ENCODE results near the gene PFKFB4.

The PFKFB4 gene

DNA sequence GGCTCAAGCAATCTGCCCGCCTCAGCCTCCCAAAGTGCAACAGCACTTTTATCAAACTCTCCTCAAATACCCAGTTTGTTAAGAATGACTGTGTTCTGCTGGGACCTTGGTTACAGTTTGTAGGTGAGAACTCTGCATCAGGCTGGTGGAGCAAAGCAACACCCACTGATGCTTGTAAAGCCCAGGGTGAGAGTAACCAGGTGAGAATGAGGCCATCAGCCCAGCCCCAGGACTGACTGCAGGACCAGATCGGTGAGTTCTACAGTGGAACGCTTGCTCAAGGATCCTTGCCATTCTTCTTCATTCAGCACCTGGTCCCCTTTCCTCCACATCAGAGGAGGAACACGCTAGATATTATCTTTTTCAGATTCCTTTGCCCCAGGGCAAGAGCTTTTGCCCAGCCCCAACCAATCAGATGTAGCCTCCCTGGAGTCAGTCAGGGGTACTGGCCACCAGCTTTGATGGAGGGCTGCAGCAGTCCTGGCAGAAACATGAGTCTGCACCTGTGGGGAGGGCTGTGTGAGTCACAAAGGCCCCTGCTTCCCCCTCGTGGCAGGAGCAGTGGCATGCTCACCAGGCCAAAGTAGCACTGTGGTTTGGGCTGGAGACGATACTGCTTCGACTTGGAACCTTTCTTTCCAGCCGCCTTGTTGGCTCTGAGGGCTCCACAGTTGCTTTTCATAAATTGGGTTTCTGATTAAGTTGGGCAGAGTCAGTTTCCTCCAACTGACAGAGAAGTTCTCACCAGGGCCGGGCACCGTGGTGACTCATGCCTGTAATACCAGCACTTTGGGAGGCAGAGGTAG, 49.1 kb downstream of the PFKFB4 start:
- Histone ChIP-seq H3K4me3 (no peak overlapping the region), H3K4me2 (peak overlapping the region; percentile 45 to 99 (median 62)), H3K27ac (peak overlapping the region in 7 of 11 experiments; percentile 6 to 58 (median 34); a peak in 10 of 22 replicates), H3K36me3 (no peaks in the 10 kb centered on the region), H4K20me1 (no peaks in the 10 kb centered on the region), H3K9me3 (replicated peaks in 1 of 11) (no peaks in the 10 kb centered on the region), H3K27me3 (no peaks in the 10 kb centered on the region; a peak in 1 of 22 replicates), H3K4me1 (peaks cover 56 to 79% (median 62%) of the 10 kb centered on the region in 10 experiments), H3K9ac (peak overlapping the region in 4 of 11 experiments; percentile 5 to 43 (median 34); a peak in 5 of 22 replicates)
- TF ChIP-seq Cebpa-rat (IDR thresholded peaks at IDR 0.05), result no peak

DNA sequence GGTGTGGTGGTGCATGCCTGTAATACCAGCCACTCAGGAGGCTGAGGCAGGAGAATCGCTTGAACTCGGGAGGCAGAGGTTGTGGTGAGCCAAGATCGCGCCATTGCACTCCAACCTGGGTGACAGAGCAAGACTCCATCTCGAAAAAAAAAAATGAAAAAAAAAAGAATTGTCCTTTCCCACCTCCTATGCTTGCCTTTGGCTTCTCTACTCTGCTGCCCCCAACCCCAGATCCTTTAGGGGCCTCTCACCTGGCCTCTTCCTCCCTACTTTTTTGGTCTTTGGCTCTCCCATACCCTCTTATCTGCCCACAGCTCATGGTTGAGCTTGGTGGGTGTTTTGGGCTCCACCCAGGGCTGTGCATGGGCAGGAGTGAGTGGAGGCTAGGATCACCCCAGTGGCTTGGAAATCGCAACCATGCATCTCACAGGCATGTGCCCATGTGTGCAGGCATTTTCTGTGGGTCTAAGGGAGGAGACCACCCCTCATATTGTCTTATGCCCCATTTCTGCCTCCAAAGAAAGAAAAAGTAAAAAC, 50.6 kb downstream of the PFKFB4 start:
- Histone ChIP-seq H3K27me3 (no peaks in the 10 kb centered on the region; a peak in 1 of 22 replicates), H3K4me1 (peaks cover 62 to 89% (median 75%) of the 10 kb centered on the region in 10 experiments), H4K20me1 (peaks cover 0 to 12% (median 0%) of the 10 kb centered on the region in 11 experiments; a peak in 3 of 22 replicates), H3K9ac (no peak overlapping the region), H3K4me3 (no peak overlapping the region), H3K27ac (no peak overlapping the region), H3K4me2 (peak overlapping the region in 9 of 11 experiments; percentile 4 to 99 (median 27); a peak in 9 of 22 replicates), H3K9me3 (replicated peaks in 1 of 11) (no peaks in the 10 kb centered on the region), H3K36me3 (peaks cover 0 to 4% (median under 1%) of the 10 kb centered on the region in 11 experiments; a peak in 10 of 22 replicates)
- TF ChIP-seq Cebpa-rat (IDR thresholded peaks at IDR 0.05), result no peak

- peak overlapping the region; percentile 85 to 99 (median 98); a peak in 21 of 22 replicates for H3K4me2 ChIP-seq
Measured at GRCh38 chr3:48505146-48505545, 51.5 kb downstream of the PFKFB4 start.

DNA sequence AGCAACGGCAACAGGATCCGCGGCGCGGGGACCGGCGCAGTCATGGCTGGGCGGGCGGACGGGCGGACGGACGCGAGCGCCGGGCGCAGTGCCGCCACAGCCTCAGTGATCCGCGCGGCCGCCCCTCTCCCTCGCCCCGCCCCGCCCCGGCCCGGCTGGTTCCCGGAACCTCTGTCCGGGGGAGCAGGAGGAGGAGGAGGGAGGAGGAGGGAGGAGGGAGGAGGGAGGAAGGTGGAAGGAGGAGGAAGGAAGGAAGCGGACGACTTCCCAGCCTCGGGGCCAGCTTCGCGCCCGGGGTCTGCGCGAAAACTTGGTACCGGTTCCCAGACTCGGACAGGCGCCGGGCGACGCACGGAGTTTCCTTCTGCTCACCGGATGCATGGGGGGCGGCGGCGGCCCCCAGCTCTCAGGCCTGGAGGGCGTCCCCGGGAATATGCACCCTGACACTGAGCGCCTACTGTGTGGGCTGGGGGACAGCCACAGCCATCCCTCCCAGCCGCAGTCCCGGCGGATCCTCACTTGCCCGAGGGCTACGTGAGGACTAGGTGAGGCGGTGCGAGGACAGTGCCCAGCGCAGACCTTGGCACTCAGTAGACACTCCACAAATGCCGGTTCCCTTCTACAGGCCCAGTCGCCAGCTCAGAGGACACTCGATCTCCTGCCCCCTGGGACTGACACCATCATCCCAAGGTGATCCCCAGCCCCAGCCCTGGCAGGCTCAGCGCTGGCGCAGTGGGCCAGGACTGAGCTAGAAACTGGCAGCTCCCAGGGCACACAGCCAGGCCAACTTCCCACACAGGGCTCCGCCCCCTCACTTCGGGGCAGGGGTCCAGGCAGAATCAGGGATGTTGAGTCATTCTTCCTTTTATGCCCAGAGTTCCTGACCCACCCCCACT, 52.3 kb downstream of the PFKFB4 start, which contains the start of gene SHISA5:
SHISA5 (minus strand) TSS at position 124 of the 896 bp plus-strand sequence; CDS start at position 44, 80 bp downstream.
- Histone ChIP-seq H3K4me1 (peaks cover 62 to 84% (median 73%) of the 10 kb centered on the region in 10 experiments), H3K9ac (peak within 1 kb of the TSS; percentile 79 to 92 (median 87)), H3K27me3 (no peaks in the 10 kb centered on the region; a peak in 1 of 22 replicates), H3K9me3 (replicated peaks in 1 of 11) (peaks cover 0 to 2% (median 0%) of the 10 kb centered on the region in 11 experiments; a peak in 2 of 22 replicates), H3K27ac (peak within 1 kb of the TSS; percentile 78 to 90 (median 82)), H3K36me3 (peaks cover 2 to 21% (median 16%) of the 10 kb centered on the region in 11 experiments; a peak in 20 of 22 replicates), H3K4me3 (peak within 1 kb of the TSS; percentile 70 to 94 (median 80)), H3K4me2 (peak within 1 kb of the TSS; percentile 85 to 99 (median 98)), H4K20me1 (peaks cover 0 to 22% (median 0%) of the 10 kb centered on the region in 11 experiments; a peak in 4 of 22 replicates)
- no peak for TF ChIP-seq Cebpa-rat (IDR thresholded peaks at IDR 0.05)

More at GRCh38 chr3:48505146-48505545, 51.5 kb downstream of the PFKFB4 start:
- H3K9me3 ChIP-seq (replicated peaks in 1 of 11), result no peaks in the 10 kb centered on the region
- peak overlapping the region in 2 of 11 experiments; percentile 81 to 82; a peak in 3 of 22 replicates for H3K27ac ChIP-seq
- peak overlapping the region in 2 of 11 experiments; percentile 86 to 89; a peak in 2 of 22 replicates for H3K9ac ChIP-seq
- peak overlapping the region in 3 of 10 experiments; percentile 72 to 88 (median 83); a peak in 2 of 20 replicates for H3K4me3 ChIP-seq
- TF ChIP-seq Cebpa-rat (IDR thresholded peaks at IDR 0.05), result no peak
- H3K27me3 ChIP-seq, result no peaks in the 10 kb centered on the region; a peak in 1 of 22 replicates
- peaks cover 0 to 21% (median 0%) of the 10 kb centered on the region in 11 experiments; a peak in 4 of 22 replicates for H4K20me1 ChIP-seq
- peaks cover 0 to 13% (median 10%) of the 10 kb centered on the region in 11 experiments; a peak in 13 of 22 replicates for H3K36me3 ChIP-seq
- H3K4me1 ChIP-seq, result peaks cover 62 to 91% (median 77%) of the 10 kb centered on the region in 10 experiments

GRCh38 chr3:48503401-48504050, 53.1 kb downstream of the PFKFB4 start:
- peaks cover 0 to 10% (median 3%) of the 10 kb centered on the region in 11 experiments; a peak in 9 of 22 replicates for H3K9me3 ChIP-seq (replicated peaks in 1 of 11)
- peaks cover 0 to 22% (median 0%) of the 10 kb centered on the region in 11 experiments; a peak in 4 of 22 replicates for H4K20me1 ChIP-seq
- H3K27ac ChIP-seq, result peak overlapping the region; percentile 78 to 90 (median 82)
- H3K4me3 ChIP-seq, result peak overlapping the region; percentile 70 to 94 (median 80)
- H3K4me2 ChIP-seq, result peak overlapping the region; percentile 85 to 99 (median 98)
- peaks cover 8 to 29% (median 24%) of the 10 kb centered on the region in 11 experiments; a peak in 21 of 22 replicates for H3K36me3 ChIP-seq
- peaks cover 56 to 76% (median 65%) of the 10 kb centered on the region in 10 experiments for H3K4me1 ChIP-seq
- no peaks in the 10 kb centered on the region; a peak in 1 of 22 replicates for H3K27me3 ChIP-seq
- H3K9ac ChIP-seq, result peak overlapping the region; percentile 79 to 92 (median 87)
- TF ChIP-seq Cebpa-rat (IDR thresholded peaks at IDR 0.05), result no peak

GRCh38 chr3:48502728-48503168, 53.9 kb downstream of the PFKFB4 start:
- Histone ChIP-seq H3K36me3 (peaks cover 12 to 37% (median 31%) of the 10 kb centered on the region in 11 experiments; a peak in 21 of 22 replicates), H3K4me1 (peaks cover 48 to 68% (median 58%) of the 10 kb centered on the region in 10 experiments), H3K4me3 (peak overlapping the region; percentile 70 to 94 (median 80); a peak in 19 of 20 replicates), H3K27me3 (no peaks in the 10 kb centered on the region; a peak in 1 of 22 replicates), H3K27ac (peak overlapping the region in 10 of 11 experiments; percentile 78 to 90 (median 82); a peak in 12 of 22 replicates), H4K20me1 (peaks cover 0 to 22% (median 0%) of the 10 kb centered on the region in 11 experiments; a peak in 4 of 22 replicates), H3K9me3 (replicated peaks in 1 of 11) (peaks cover 0 to 14% (median 8%) of the 10 kb centered on the region in 11 experiments; a peak in 12 of 22 replicates), H3K9ac (peak overlapping the region; percentile 79 to 92 (median 87); a peak in 19 of 22 replicates), H3K4me2 (peak overlapping the region; percentile 85 to 99 (median 98))
- no peak for TF ChIP-seq Cebpa-rat (IDR thresholded peaks at IDR 0.05)

- H3K9ac ChIP-seq, result peak overlapping the region in 1 of 11 experiments; percentile 92; a peak in 2 of 22 replicates
- no peak for TF ChIP-seq Cebpa-rat (IDR thresholded peaks at IDR 0.05)
- H3K4me2 ChIP-seq, result peak overlapping the region; percentile 85 to 99 (median 98)
- H3K27me3 ChIP-seq, result no peaks in the 10 kb centered on the region; a peak in 1 of 22 replicates
- peaks cover 0 to 22% (median 0%) of the 10 kb centered on the region in 11 experiments; a peak in 4 of 22 replicates for H4K20me1 ChIP-seq
- H3K27ac ChIP-seq, result no peak overlapping the region
- H3K9me3 ChIP-seq (replicated peaks in 1 of 11), result peaks cover 0 to 14% (median 8%) of the 10 kb centered on the region in 11 experiments; a peak in 12 of 22 replicates
- peaks cover 17 to 43% (median 38%) of the 10 kb centered on the region in 11 experiments; a peak in 21 of 22 replicates for H3K36me3 ChIP-seq
- H3K4me3 ChIP-seq, result peak overlapping the region in 1 of 10 experiments; percentile 83; a peak in 2 of 20 replicates
- peaks cover 41 to 62% (median 51%) of the 10 kb centered on the region in 10 experiments for H3K4me1 ChIP-seq
Measured at GRCh38 chr3:48502121-48502520, 54.5 kb downstream of the PFKFB4 start.
